Glomerular visceral epithelial cell (primary cell): ENCODE results near the gene APBB2.

Source experiments
- DNase-seq: peaks from one replicate; pipeline ENCODE4 v3.0.0-alpha.2; 2016; ENCODE audit errors: extremely low spot score

Gene APBB2

DNA sequence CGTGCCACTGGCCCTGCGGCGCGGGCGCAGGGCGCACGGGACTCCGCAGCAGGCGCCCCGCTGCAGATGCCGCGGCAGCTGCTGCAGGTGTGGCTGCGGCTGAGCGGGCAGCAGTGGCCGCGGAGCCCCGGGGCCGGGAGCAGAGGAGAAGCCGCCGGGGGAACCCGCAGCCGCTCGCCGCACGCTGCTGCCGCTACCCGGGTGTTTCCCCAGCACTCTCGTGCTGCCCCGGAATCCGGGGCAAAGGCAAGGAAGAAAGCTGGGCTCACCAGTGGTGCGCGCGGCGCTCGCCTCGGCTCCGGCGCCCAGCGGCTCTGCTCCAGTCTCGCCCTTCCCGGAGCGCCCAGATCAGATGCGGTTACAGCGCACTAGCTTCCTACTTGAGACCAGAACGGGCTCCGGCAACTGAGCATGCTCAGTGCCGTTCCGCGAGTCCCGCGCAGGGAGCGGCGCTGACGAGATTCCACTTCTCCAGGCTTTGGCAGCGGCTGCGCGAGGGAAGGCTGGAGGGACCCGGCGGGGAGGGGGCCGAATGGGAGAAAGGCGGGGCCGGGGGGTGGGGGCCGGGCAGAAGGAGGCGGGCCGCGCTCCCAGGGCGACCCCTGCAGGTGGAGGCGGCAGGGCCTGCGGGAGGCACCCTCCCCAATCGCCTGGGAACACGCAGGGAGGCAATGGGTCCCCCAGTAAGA, at the start of gene APBB2:
Gene APBB2 (minus strand): TSS at position 407 of the 689 bp plus-strand sequence. CDS start 181,288 bp downstream, outside the sequence.
- peak; percentile 98 for DNase-seq

DNA sequence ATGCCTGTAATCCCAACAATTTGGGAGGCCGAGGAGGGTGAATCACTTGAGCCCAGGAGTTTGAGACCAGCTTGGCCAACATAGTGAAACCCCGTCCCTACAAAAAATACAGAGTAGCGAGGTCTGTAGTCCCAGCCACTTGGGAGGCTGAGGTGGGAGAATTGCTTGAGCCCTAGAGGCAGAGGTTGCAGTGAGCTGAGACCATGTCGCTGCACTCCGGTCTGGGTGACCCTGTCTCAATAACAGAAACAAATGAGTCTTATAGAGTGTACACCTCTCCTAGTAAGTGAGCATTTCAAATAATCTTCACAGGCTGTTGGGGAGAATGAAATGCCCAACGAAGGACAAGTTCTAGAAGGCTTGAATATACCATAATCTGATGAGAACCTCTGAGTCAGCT, 47.9 kb upstream of the APBB2 start:
- no peak for DNase-seq

DNA sequence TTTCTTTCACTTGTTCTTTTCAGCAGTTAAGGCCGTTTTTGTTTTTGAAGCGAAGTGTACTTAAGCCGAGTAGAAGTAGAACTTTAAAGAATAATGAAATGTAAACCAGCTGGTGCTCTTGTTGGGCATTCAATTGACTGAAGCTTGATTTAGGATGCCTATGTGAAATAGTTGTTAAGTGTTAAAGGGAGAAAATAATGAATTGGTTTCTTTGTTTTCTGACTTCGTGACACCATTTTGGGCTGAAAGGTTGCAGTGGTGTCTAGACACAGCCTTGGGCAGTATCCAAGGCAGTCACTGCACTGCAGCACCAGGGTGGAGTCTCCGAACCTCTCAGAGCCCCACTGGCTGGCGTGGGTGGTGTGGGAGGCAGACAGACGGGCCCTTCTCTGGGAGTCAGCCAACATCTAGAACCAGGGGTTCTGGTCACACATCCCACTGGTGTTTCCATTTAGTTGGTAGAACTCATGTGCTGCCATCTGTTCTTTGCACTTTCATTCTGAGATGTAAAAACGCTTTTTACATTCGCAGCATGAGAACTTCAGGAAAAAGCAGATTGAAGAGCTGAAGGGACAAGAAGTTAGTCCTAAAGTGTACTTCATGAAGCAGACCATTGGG, 45.9 kb upstream of the APBB2 start:
- DNase-seq: no peak

- DNase-seq: peak; percentile 62
Observed at GRCh38 chr4:41258783-41259182, 44.4 kb upstream of the APBB2 start.

DNA sequence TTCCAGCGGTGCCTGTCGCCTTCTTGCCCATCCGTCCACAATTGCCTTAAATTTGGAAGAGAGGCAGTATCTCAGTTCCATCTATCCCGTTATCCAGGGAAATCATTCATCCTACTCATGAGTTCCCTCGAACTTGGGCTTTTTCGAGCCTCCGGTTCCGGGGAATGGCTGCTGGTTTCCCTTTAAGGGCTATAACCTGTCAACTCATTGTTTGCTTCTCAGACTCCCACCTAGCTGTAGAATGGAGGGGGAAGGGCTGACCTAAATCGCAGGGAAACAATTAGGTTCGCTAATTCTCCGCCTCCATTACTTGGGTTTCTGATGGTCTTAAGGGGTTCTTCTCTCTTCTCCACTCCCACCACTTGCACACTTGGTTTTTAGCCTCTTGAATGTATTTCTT, 43.6 kb upstream of the APBB2 start:
- no peak for DNase-seq

DNA sequence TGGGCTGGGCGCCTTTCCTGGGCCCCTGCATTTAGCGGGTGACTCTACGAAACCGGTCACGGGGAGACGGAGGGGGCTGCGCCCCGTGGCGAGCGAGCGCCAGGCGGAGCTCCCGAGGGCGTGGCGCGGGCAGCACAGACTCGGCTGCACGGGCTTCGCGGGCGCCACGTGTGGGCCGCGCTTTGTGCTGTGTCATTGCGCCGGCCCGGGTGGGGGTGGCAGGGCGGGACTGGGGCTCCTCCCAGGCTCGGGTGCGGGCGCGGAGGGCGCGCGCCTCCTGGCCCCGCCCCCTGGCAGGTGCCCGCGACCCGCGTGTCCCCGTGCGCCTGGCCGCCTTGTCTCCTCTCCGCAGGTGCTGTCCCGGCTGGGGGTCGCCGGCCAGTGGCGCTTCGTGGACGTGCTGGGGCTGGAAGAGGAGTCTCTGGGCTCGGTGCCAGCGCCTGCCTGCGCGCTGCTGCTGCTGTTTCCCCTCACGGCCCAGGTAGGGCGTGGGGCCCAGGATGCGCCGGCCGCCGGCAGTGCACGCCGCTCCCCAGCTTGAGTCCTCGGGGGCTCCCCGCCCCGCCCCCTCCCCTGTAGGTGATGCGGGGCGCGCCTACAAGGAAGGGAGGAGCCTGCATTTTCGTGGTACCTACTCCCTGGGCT, 43.0 kb upstream of the APBB2 start:
- peak; percentile 65 for DNase-seq

DNA sequence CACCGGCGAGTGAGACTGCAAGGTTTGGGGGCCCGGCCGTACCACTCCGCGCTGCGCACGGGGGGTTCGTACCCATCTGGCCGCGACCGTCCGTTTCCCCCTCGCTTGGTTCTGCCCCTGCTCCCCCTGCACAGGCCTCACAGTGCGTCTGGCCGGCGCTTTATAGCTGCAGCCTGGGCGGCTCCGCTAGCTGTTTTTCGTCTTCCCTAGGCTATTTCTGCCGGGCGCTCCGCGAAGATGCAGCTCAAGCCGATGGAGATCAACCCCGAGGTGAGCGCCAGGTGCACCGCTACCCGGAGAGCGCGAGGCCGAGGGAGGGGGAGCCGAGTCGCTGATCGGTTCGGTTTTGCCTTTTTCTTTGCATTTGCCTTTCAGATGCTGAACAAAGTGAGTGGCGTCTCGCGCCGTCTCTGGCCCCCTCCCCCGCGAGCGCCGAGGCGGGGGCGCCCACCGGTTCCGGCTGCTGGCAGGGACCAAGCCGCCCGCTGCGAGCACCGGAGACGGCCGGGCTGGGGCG, 42.5 kb upstream of the APBB2 start, which contains the start of gene UCHL1:
Gene UCHL1 (plus strand): TSS at position 189 of the 517 bp plus-strand sequence. CDS start 49 bp downstream, at position 238.
- peak; percentile 90 for DNase-seq

DNA sequence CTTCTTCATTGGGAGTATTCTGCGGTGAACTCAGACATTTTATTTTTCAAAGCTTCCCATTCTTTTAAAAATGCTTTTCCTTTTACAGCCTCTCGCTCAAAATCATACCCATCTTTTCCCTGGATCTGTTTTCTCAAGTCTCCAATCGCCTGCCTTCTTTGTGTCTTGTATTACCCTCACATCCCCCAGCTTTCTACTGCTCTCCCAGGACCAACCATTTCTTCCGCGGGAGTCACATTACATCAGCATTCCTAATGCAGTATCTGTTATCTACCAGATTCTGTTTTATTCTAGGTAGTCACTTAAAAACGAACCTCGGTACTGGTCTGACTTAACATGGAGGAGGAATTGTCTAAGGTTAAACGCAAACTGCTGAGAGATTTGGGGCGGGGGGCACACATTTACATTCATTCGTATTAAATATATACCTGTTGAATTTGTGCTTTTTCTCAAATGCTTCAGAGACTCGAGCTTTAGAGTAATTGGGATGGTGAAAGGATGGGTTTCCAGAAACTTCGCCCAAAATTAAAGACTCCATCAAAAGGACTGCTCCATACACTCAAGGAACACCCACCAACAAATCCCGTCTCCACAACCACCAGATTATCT, 41.9 kb upstream of the APBB2 start:
- peak; percentile 26 for DNase-seq

GRCh38 chr4:41245983-41246382, 31.6 kb upstream of the APBB2 start:
- DNase-seq: no peak

DNA sequence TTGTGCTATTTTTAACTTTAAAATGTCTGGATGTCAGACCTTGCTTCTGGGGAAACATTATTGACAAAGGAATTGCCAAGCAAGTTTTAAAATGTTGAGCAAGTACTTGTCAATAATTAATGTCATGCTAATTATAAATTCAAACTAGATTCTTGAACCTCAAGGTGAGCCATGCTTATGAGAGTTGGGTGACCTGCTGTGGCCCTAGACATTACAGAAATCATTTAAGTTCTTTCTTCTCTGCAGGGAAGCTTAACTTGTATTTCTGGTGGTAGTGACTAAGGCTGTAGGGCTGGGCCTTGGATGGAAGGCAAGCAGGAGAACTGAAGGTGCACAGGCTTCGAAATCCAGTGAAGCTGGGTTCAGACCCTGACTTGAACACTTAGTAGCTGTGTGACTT, 27.6 kb upstream of the APBB2 start:
- DNase-seq: no peak

DNA sequence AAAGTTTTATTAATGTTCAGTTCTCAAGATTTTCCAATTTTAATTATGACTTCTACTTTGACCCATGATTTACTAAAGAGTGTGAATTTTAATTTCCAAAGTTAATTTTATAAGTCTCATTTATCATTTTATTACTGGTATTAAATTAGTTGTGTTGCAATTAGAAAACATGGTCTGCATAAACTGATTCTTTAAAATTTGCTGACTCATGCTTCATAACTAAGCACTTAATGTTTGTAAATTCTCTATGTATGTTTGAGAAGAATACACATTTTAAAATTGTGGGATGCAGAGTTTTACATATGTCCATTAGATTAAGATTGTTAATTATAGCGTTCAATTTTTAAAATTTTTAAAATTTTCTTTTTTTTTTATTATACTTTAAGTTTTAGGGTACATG, 22.2 kb upstream of the APBB2 start:
- no peak for DNase-seq

GRCh38 chr4:41236032-41236431, 21.7 kb upstream of the APBB2 start:
- DNase-seq: no peak

GRCh38 chr4:41232856-41233255, 18.5 kb upstream of the APBB2 start:
- no peak for DNase-seq

DNA sequence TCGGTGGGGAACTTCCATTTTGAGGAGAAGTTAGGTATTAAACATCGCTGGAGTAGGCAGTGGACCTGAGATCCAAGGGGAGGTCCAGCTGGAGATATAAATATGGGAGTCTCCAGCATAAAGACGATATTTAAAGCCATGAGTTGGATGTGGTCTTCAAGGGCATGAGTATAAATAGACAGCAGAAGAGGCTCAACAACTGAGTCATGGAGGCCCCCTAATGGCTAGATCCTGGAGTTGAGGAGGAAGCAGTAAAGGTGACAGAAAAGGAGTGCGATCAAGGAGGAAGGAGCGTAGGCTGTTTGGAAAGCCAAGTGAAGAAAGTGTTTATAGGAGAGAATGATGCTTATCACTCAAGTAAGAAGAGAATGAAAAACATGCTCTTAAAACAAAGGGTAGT, 18.1 kb upstream of the APBB2 start:
- DNase-seq: no peak

GRCh38 chr4:41227902-41228301, 13.6 kb upstream of the APBB2 start:
- no peak for DNase-seq

DNA sequence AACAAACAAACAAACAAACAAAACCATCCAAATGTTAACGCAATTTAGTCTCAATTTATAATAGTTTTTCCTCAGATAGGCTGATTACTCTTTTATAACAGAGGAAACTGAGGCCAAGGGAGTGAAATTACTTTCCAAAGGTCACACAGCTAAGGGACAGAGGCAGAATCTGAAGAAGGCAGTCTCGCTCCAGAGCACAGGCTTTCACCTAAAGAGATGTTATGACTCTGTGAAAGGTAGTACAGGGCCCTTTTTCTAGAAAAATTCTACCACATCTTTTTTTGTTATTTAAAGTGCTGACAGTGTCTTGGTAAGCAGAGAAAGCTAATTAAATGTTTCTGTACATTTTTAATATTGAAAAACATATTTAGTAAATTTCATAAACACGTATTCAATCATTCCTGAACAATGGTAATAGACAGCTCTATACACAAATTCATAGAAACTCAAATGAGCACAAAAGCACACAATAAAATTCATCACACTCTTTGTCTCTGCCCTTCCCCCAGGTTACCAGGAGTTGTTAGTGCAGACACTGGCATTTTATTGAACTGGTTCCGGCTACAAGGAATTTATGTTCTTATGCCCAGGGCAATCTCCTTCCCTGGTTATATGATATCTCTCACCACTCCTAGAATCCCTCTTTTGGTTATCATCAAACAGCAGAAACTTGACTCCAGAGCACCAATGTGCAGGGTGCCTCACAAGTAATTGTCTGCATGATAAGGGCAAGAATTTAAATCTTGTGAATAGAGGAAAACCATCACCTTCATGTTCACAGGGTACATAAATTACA, 7.7 kb upstream of the APBB2 start:
- no peak for DNase-seq

GRCh38 chr4:41219421-41219950, 5.1 kb upstream of the APBB2 start:
- DNase-seq: no peak

DNA sequence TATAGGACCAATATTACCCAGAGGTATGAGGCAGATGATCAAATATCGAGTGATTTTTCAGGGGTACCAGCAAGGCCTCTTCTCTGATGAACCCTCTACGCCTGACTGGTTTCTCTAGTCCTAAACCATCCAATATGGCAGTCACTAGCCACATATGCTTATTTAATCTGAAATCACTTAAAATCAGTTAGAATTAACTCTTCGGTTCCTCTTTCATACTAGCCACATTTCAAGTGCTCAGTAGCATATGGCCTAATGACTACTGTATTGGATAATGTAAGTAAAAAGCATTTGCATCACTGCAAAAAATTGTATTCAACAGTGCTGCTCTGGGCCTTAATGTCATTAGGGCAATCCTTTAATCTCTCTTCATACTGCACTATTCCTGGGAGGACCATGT, 4.4 kb upstream of the APBB2 start:
- DNase-seq: no peak

DNA sequence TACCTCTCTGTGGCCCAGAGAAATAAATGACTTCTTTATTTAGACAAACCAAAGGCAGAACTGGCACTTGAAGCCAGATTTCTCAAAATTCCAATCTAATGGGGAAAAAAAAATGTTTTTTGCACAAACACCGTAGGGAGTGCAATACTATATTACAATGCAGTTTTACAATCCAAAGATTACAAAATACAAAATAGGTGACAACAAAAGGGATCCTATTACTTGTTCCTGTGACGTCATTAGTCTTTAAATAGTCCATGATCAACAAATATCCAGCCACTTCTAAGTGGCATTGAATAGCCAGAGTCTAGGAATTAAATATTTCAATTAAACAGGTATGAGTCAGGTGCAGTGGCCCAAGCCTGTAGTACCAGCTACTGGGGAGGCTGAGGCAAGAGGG, 3.0 kb upstream of the APBB2 start:
- no peak for DNase-seq

DNA sequence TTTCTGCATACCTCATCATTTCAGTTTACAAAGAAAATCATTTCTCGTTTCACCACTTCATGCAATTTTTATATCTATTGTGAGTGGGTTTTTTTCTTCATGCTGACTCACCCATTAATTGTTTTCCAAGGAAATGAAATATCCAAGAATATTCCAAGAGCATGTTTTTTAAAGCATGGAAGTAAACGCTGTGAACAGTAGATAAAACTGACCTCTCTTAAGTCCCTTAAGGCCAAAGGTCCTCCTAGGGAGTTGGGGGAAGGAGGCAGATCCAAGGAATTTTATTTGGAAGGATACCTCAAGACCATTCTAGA, 2.6 kb upstream of the APBB2 start:
- no peak for DNase-seq

DNA sequence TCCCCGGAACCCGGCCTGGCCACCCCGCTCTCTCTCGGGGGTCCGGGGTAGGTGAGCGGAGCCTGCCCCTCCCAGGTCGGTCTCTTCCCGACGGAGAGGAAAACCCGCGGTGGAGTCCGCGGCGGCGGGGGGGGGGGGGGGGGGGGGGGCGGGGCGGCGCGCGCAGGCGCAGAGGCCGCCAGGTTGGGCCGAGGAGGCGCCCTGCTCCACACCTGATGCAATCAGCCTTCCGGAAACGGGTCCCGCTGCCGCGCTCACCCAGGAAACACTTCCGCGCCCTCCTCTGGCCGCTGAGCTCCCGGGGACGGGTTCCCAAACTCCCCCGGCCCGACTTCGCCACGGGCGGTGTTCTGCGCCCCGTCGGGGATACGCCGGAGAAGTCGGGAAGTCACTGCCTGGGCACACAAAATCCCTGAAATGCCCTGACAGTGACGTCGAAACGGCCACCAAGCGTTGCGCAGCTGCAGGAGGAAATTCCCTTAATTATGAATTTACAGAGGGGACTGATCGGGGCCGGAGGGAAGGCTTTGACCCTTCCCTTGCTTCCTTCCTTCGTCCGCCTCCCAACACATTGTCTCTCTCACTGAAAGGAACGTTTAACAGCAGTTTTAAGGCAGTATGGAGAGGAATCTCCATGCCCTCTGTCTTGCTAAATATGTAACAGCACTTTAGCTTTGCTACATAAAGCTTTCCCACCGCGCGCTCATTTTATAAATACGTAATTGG, 2.1 kb upstream of the APBB2 start:
- DNase-seq: peak; percentile 91
